CD4-positive, alpha-beta T cell (primary cell): ENCODE results near the gene FRS3. TPM values are rescaled to one million over a fixed set of nuclear protein-coding genes. Genes with fewer than 3 reads are reported as not detected.

Experiments used
- ATAC-seq: fragments of 200-7000 bp; cut with Tn5 transposase; one replicate; pipeline ENCODE4 v1.10.0; 2022; ENCODE audit warnings: mild to moderate bottlenecking; ENCODE audit not compliant: poor library complexity
- CTCF ChIA-PET: fragments of 350-600 bp; sonication (Branson Sonifier 250); formaldehyde crosslinking; loops from one replicate; lab custom pipeline; 2021; ENCODE audit warnings: antibody characterized with exemption, inconsistent platforms; lab: Charles Lee
- POLR2A ChIA-PET: fragments of 350-600 bp; sonication (Branson Sonifier 250); formaldehyde crosslinking; loops from one replicate; lab custom pipeline; 2021; ENCODE audit warnings: antibody characterized with exemption, inconsistent platforms; lab: Charles Lee
- DNase-seq, 14 experiments: peaks; one replicate each; pipeline ENCODE4 v3.0.0-alpha.2; 2013 to 2020; ENCODE audit warnings: mixed read lengths in 2 of 14
- H3K27ac ChIP-seq, 2 donors: one replicate each; pipeline versions ENCODE4 v1.5.1 to v1.7.0; 2013; ENCODE audit warnings: low read length in 2 of 2, low read depth in 1 of 2, mild to moderate bottlenecking in 1 of 2
- H3K27me3 ChIP-seq, 2 experiments: 1 replicate in 1 of 2; 2 replicates in 1 of 2; pipeline versions ENCODE4 v1.6.1 to v1.7.0; 2013; ENCODE audit warnings: low read length in 2 of 2, control low read depth in 1 of 2, mild to moderate bottlenecking in 1 of 2, moderate library complexity in 1 of 2; ENCODE audit not compliant: insufficient read depth in 2 of 2, control insufficient read depth in 1 of 2
- H3K36me3 ChIP-seq: one replicate; pipeline ENCODE4 v1.6.1; 2013; ENCODE audit warnings: low read length, control low read depth; ENCODE audit not compliant: insufficient read depth
- H3K4me1 ChIP-seq: one replicate; pipeline ENCODE4 v1.6.1; 2013; ENCODE audit warnings: low read length, control low read depth; ENCODE audit not compliant: insufficient read depth
- H3K4me3 ChIP-seq: one replicate; pipeline ENCODE4 v1.5.1; 2013; ENCODE audit warnings: mild to moderate bottlenecking, low read length, moderate library complexity
- H3K9me3 ChIP-seq, 2 experiments: 1 replicate in 1 of 2; 2 replicates in 1 of 2; pipeline versions ENCODE4 v1.6.1 to v1.7.0; 2013; ENCODE audit warnings: low read length in 2 of 2, mild to moderate bottlenecking in 2 of 2, control low read depth in 1 of 2, moderate library complexity in 1 of 2; ENCODE audit not compliant: control insufficient read depth in 1 of 2, insufficient read depth in 1 of 2
- H3K27ac Mint-ChIP-seq: one replicate; pipeline ENCODE4 v1.8.0; 2020; ENCODE audit warnings: mixed read lengths
- H3K27me3 Mint-ChIP-seq: one replicate; pipeline ENCODE4 v1.8.0; 2021; ENCODE audit warnings: mixed read lengths
- H3K36me3 Mint-ChIP-seq: one replicate; pipeline ENCODE4 v1.8.0; 2021; ENCODE audit warnings: low read depth, mixed read lengths
- H3K4me1 Mint-ChIP-seq: one replicate; pipeline ENCODE4 v1.8.0; 2021; ENCODE audit warnings: low read depth, mixed read lengths
- H3K4me3 Mint-ChIP-seq: one replicate; pipeline ENCODE4 v1.8.0; 2020; ENCODE audit warnings: mild to moderate bottlenecking, mixed read lengths
- H3K9me3 Mint-ChIP-seq: one replicate; pipeline ENCODE4 v1.8.0; 2020; ENCODE audit warnings: mixed read lengths
- intact Hi-C, 2 experiments: fragments of 100-400 bp; cut with DNase I in 1 of 2; cut with micrococcal nuclease in 1 of 2; formaldehyde crosslinking; loops; one replicate each; pipeline versions ENCODE4 v1.15.1 to v1.9.0; 2023 to 2025; cut with DNase I, micrococcal nuclease
- total RNA-seq, 174 experiments: library from RNA in 2 of 174; stranded (reverse) in 2 of 174; gene quantifications; one replicate each; pipeline ENCODE4 v1.2.3 and lab custom pipeline; 2021 to 2026
- TF ChIP-seq, protein P1 (sequence below): fragments of 200-600 bp; IDR thresholded peaks from one replicate; pipeline ENCODE4 v1.8.0; 2022; ENCODE audit warnings: antibody characterized with exemption, mild to moderate bottlenecking

The FRS3 gene
- total RNA-seq, 2 experiments from 2014 or later: 4.6 to 5.4 TPM

DNA sequence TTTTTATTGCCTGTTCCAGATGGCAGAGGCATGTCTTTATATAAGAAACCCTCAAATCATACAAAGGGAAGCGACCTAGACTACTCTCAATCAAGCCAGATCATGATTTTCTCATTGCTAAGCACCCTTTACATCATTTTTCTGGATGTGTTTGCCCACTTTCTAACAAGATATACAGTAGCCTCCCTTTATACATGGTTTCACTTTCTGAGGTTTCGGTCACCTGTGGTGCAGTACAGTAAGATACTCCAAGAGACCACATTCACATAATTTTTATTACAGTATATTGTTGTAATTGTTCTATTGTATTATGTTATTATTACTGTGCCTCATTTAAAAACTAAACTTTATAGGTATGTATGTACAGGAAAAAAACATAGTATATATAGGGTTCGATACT, 31.4 kb upstream of the FRS3 start:
- Mint-ChIP-seq H3K27ac (no peak overlapping the region), H3K36me3 (no peaks in the 10 kb centered on the region), H3K4me3 (no peak overlapping the region), H3K9me3 (no peaks in the 10 kb centered on the region), H3K4me1 (no peaks in the 10 kb centered on the region), H3K27me3 (no peaks in the 10 kb centered on the region)
- Histone ChIP-seq H3K4me3 (no peak overlapping the region), H3K9me3 (no peaks in the 10 kb centered on the region), H3K27me3 (no peaks in the 10 kb centered on the region), H3K4me1 (no peaks in the 10 kb centered on the region), H3K27ac (no peak overlapping the region), H3K36me3 (no peaks in the 10 kb centered on the region)
- intact Hi-C loops: no loop called here
- ATAC-seq (no peak), DNase-seq (no peak)
- POLR2A ChIA-PET: no interaction called here
- CTCF ChIA-PET: no interaction called here
- TF ChIP-seq, protein P1, sequence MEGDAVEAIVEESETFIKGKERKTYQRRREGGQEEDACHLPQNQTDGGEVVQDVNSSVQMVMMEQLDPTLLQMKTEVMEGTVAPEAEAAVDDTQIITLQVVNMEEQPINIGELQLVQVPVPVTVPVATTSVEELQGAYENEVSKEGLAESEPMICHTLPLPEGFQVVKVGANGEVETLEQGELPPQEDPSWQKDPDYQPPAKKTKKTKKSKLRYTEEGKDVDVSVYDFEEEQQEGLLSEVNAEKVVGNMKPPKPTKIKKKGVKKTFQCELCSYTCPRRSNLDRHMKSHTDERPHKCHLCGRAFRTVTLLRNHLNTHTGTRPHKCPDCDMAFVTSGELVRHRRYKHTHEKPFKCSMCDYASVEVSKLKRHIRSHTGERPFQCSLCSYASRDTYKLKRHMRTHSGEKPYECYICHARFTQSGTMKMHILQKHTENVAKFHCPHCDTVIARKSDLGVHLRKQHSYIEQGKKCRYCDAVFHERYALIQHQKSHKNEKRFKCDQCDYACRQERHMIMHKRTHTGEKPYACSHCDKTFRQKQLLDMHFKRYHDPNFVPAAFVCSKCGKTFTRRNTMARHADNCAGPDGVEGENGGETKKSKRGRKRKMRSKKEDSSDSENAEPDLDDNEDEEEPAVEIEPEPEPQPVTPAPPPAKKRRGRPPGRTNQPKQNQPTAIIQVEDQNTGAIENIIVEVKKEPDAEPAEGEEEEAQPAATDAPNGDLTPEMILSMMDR: no peak

DNA sequence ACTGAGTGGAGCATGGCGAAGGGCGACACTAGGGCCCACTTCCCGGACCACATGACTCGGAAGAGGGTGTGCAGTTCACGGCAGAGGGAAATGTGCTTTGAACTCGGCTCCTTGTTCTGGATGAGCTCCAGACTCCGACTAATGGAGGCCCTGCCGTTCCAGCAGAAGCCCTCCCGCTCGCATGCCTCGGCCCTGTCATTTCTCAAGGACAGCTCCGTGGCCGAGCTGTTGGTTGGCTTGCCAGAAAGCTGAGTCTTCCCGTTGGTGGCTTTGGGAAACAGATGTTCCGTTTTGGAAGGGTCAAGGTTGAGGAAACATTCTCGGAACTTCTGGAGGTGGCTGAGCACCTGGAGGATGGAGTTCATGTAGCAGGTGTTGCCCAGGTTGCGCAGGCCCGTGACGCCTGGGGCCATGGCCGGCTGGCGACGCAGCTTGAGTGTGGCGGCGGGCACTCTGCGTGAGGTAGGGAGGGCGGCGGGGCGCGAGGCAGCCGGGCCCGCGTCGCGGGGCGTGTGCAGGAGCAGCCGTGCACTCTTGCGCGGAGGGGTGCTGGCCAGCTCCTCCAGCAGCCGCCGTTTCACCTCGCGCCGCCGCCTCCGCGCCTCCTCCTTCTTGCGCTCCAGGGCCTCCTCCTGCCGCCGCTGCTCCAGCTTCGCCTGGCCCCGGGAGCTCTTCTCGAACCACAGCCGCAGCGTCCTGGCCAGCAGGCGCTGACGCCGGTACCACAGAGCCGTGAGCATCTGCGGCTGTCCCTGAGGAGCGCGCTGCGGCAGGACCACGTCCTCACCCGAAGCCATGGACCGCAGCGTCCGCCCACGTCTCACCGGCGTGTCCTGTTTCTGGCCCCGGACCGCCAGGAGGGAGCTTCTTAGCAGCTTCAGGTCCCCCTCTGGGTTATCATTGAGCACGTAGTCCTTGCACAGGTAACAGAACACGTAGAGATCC, 26.4 kb upstream of the FRS3 start:
- Histone ChIP-seq H3K4me3 (no peak overlapping the region), H3K4me1 (no peaks in the 10 kb centered on the region), H3K9me3 (no peaks in the 10 kb centered on the region), H3K27ac (no peak overlapping the region), H3K36me3 (no peaks in the 10 kb centered on the region), H3K27me3 (no peaks in the 10 kb centered on the region)
- intact Hi-C loops: no loop called here
- POLR2A ChIA-PET: interaction anchor here (0.9 kb wide), 1 partner anchor 18 kb away, joined by 4 read pairs; the partner anchor contains the start of gene TOMM6
- no peak overlapping the region for H3K4me3 Mint-ChIP-seq
- DNase-seq: no peak
- ATAC-seq: no peak
- TF ChIP-seq, protein P1: no peak
- H3K9me3 Mint-ChIP-seq: no peaks in the 10 kb centered on the region
- H3K4me1 Mint-ChIP-seq: no peaks in the 10 kb centered on the region
- H3K27ac Mint-ChIP-seq: no peak overlapping the region
- no peaks in the 10 kb centered on the region for H3K36me3 Mint-ChIP-seq
- H3K27me3 Mint-ChIP-seq: no peaks in the 10 kb centered on the region
- CTCF ChIA-PET: interaction anchor here (0.5 kb wide), 1 partner anchor 1066 kb away, joined by 5 read pairs; no protein-coding TSS in a partner anchor

DNA sequence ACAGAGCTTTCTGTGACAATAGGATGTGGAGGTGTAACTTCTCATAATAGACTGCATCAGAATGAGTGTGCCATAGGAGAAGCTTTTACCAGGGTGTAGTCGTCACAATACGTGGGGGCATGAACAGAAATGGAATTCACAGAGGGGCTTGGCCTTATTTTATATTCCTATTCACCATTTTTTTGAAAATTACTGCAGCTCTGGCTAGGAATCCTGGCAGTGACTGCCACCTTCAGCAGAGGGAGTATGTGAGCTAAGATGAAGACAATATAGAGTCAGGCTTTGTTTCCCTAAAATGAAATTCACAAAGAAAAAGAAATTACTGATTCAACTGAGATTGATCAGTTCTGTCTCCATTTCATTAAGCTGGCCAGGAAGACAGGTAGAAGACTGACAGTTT, 21.7 kb upstream of the FRS3 start:
- Mint-ChIP-seq H3K4me3 (no peak overlapping the region), H3K9me3 (no peaks in the 10 kb centered on the region), H3K27me3 (no peaks in the 10 kb centered on the region), H3K4me1 (no peaks in the 10 kb centered on the region), H3K27ac (no peak overlapping the region), H3K36me3 (peaks cover 3% of the 10 kb centered on the region)
- Histone ChIP-seq H3K4me3 (no peak overlapping the region), H3K27me3 (no peaks in the 10 kb centered on the region), H3K9me3 (no peaks in the 10 kb centered on the region), H3K4me1 (no peaks in the 10 kb centered on the region), H3K27ac (no peak overlapping the region), H3K36me3 (peaks cover 2% of the 10 kb centered on the region)
- intact Hi-C loops: no loop called here
- POLR2A ChIA-PET: interaction anchor here (0.6 kb wide), 1 partner anchor 15 kb away, joined by 3 read pairs; no protein-coding TSS in a partner anchor
- TF ChIP-seq, protein P1: no peak
- no peak for DNase-seq
- no peak for ATAC-seq
- CTCF ChIA-PET: interaction anchor here (0.6 to 2.4 kb wide), 4 partner anchors 14 to 243 kb away, joined by 3 to 9 read pairs (median 6); partner anchors contain the start of gene TOMM6
